Prostate gland (tissue), 2 donors: ENCODE data around the gene NSD2.

Experiments
- CTCF ChIP-seq, 4 experiments: fragments of 200-600 bp in 2 of 4; fragments of 450-650 bp in 2 of 4; sonication (generic) in 2 of 4; IDR thresholded peaks; 1 replicate in 3 of 4; 2 replicates in 1 of 4; pipeline ENCODE4 v1.5.1; 2016 to 2019; ENCODE audit warnings: antibody characterized with exemption in 4 of 4, mild to moderate bottlenecking in 2 of 4, moderate library complexity in 2 of 4
- POLR2A ChIP-seq: fragments of 450-650 bp; IDR thresholded peaks from one replicate; pipeline ENCODE4 v1.6.1; 2016; ENCODE audit warnings: antibody characterized with exemption, mild to moderate bottlenecking

- no peak for TF ChIP-seq CTCF (IDR thresholded peaks at IDR 0.05)
- TF ChIP-seq POLR2A, result no peak
Observed at GRCh38 chr4:1822568-1823544, 48.3 kb upstream of the NSD2 start.
